VCaP (cell line): ENCODE measurements around the gene DIAPH1.

Source experiments
- H3K27ac ChIP-seq: fragments of 450-650 bp; 2 replicates; pipeline ENCODE4 v1.5.1; 2017
- TF ChIP-seq, protein P1 (sequence below): fragments of 450-650 bp; conservative IDR thresholded peaks from 2 replicates; pipeline ENCODE4 v1.5.1; 2017; ENCODE audit warnings: mild to moderate bottlenecking, moderate library complexity

DIAPH1 gene

DNA sequence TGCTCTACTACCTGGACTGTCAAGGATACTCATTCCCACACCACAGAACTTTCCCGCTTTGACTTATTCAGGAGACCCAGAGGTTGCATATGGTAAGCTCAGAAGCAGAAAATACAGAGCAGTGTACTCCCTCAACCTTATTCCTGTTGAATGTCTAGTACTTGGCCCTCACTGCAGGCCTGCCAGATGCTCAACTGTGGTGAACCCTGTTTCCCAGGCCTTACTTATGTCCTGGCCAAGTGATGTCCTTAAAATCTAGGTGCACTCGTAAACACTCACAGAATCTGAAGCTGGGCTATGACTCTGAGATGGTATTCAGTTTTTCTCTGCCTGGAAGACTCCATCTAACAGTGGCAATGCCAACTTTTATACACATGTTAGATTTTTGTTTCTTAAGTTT lies 21.0 kb downstream of the DIAPH1 start:
- peak overlapping the region; percentile 18 for H3K27ac ChIP-seq
- TF ChIP-seq, protein P1, sequence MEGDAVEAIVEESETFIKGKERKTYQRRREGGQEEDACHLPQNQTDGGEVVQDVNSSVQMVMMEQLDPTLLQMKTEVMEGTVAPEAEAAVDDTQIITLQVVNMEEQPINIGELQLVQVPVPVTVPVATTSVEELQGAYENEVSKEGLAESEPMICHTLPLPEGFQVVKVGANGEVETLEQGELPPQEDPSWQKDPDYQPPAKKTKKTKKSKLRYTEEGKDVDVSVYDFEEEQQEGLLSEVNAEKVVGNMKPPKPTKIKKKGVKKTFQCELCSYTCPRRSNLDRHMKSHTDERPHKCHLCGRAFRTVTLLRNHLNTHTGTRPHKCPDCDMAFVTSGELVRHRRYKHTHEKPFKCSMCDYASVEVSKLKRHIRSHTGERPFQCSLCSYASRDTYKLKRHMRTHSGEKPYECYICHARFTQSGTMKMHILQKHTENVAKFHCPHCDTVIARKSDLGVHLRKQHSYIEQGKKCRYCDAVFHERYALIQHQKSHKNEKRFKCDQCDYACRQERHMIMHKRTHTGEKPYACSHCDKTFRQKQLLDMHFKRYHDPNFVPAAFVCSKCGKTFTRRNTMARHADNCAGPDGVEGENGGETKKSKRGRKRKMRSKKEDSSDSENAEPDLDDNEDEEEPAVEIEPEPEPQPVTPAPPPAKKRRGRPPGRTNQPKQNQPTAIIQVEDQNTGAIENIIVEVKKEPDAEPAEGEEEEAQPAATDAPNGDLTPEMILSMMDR = no peak

DNA sequence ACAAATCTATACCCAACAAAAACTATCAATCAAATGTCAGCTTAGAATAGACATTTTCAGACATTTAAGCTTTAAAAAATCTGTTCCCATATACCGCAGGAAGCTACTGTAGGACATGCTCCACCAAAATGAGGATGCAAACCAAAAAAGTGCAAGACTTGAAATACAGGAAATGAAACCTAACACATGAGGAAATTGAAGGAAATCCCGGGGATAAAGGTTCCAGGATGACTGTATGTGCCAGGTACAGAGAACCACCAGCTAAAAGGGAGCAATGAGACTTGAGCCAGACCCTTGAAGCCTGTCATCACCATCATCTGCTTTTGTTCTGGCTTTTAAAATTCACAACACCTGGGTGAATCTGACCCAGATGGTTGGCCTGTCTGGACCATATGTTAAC lies 21.4 kb downstream of the DIAPH1 start:
- TF ChIP-seq, protein P1 = no peak
- H3K27ac ChIP-seq = peak overlapping the region; percentile 18

DNA sequence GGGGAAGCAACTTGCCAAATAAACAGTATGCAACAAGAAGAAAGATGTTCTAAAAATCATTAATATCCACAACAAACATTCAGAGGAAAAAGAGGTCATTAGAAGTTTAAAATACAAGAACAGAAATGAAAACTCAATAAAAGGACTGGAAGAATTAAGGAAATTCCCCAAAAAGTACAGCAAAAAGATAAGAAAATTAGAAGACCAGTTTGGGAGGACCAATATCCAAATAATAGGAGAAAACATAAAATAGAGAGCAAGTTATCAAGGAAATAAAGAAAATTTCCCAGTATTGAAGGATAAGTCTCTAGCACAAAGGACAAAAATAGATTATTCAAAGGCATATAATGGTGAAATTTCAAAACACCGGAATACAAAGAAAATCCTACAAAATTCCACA lies 21.9 kb downstream of the DIAPH1 start:
- TF ChIP-seq, protein P1 = no peak
- H3K27ac ChIP-seq = no peak overlapping the region

DNA sequence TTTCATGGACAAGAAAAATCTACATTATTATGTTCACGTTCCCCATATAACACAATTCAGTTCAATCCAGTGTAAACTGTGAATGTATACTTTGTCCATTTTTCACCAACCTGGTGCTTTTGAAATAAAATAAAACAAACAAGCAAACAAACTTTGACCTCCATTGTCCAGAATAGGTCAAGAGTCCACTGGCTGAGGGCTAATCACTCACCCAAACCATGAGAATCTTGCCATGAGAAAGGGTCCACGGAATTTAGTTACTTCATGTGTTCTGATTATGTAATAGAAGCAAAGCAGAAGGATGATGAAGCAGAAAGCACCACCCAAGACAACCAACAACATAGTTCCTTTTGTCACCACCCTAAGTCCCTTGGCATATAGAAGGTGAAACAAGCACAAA lies 28.7 kb downstream of the DIAPH1 start:
- no peak overlapping the region for H3K27ac ChIP-seq
- TF ChIP-seq, protein P1 = no peak

DNA sequence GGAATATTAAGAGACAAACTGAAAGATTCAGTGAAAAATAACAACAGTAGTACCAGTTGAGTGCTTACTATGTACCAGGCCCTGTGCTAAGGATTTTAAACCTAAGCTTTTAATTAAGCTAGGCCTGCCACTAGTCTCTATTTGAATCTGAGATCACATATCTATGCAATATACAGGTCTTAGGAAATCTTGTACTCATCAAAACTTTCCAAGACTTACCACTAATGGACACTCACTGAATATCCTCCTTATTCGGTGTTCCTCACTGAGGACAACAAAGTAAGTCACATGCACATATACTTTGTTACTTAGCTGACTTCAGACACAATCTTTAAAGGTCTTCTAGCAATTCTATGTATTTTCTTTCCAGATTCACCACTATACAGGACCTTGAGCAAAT lies 32.6 kb downstream of the DIAPH1 start:
- TF ChIP-seq, protein P1 = no peak
- no peak overlapping the region for H3K27ac ChIP-seq

DNA sequence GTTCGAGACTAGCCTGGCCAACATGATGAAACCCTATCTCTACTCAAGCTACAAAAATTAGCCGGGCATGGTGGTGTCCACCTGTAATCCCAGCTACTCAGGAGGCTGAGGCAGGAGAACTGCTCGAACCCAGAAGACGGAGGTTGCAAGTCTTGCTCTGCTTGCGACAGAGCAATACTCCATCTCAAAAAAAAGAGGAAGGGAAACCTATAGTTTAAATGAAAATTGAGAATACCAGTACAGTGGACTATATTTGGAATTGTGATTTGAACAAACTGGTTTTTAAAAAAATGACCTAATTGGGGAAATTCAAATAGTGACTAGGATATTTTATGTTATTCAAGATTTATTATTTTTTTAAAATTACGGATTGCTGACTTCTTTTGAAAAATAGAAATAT lies 33.2 kb downstream of the DIAPH1 start:
- TF ChIP-seq, protein P1 = no peak
- no peak overlapping the region for H3K27ac ChIP-seq

DNA sequence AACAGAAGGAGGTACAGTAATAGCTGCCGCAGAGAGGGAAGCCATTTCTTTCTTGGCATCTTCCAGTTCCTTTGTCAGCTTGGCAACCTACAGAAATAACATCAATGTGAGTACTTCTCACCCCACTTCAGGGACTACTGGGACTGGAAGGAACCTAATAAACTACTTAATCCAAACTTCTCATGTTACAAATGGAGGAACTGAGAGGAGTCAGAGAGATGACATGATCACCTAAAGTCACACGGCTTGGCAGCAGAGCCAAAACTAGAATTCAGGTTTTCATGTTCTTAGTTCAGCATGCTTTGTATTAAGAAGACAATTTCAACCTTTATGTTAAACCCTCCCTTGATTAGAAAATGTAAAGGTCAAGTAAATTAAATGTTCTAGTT lies 44.7 kb downstream of the DIAPH1 start:
- H3K27ac ChIP-seq = peak overlapping the region; percentile 32
- TF ChIP-seq, protein P1 = no peak
